NCI-H2081 (cell line): Measurements from ENCODE around the gene PROK1.
"Not testable (repeated sequence)": the region's sequence is repeated elsewhere in the genome, so short reads cannot be mapped to it uniquely, and the experiment has no call there.

Source experiments
- DNase-seq, 2 experiments: peaks; one replicate each; lab custom pipeline; 2025; lab: John Stamatoyannopoulos, UW

Gene PROK1

GRCh38 chr1:110450929-110451328 lies at the start of gene PROK1:
Gene PROK1 (plus strand): TSS chr1:110451149. CDS start chr1:110451217, 68 bp downstream.
- DNase-seq: no peak

GRCh38 chr1:110403805-110404204 lies 47.1 kb upstream of the PROK1 start:
- DNase-seq: no peak

GRCh38 chr1:110404401-110404800 lies 46.5 kb upstream of the PROK1 start:
- DNase-seq: no peak

- not testable (repeated sequence) for DNase-seq
Measured at GRCh38 chr1:110406407-110406806, 44.5 kb upstream of the PROK1 start.

- DNase-seq: peak; percentile 80 to 89
Measured at GRCh38 chr1:110407260-110408210, 43.4 kb upstream of the PROK1 start, which contains the start of gene LAMTOR5. Gene LAMTOR5 (minus strand): TSS chr1:110407694. CDS start chr1:110407620, 74 bp downstream.

- DNase-seq: no peak
Measured at GRCh38 chr1:110408488-110408887, 42.5 kb upstream of the PROK1 start.

- DNase-seq: no peak
Measured at GRCh38 chr1:110409316-110409715, 41.6 kb upstream of the PROK1 start.

- no peak for DNase-seq
Measured at GRCh38 chr1:110411173-110411735, 39.7 kb upstream of the PROK1 start.

- peak; percentile 27 to 41 for DNase-seq
Measured at GRCh38 chr1:110412576-110412975, 38.4 kb upstream of the PROK1 start.

GRCh38 chr1:110413045-110413444 lies 37.9 kb upstream of the PROK1 start:
- not testable (repeated sequence) for DNase-seq

GRCh38 chr1:110418729-110419128 lies 32.2 kb upstream of the PROK1 start:
- DNase-seq: no peak

GRCh38 chr1:110420023-110420662 lies 30.8 kb upstream of the PROK1 start:
- no peak for DNase-seq

- DNase-seq: no peak
Measured at GRCh38 chr1:110420874-110421793, 29.8 kb upstream of the PROK1 start.

- DNase-seq: no peak
Measured at GRCh38 chr1:110424699-110425611, 26.0 kb upstream of the PROK1 start.

- DNase-seq: no peak
Measured at GRCh38 chr1:110425612-110426152, 25.3 kb upstream of the PROK1 start.

GRCh38 chr1:110426854-110427253 lies 24.1 kb upstream of the PROK1 start:
- DNase-seq: no peak

GRCh38 chr1:110428946-110429345 lies 22.0 kb upstream of the PROK1 start:
- DNase-seq: no peak

GRCh38 chr1:110430366-110430765 lies 20.6 kb upstream of the PROK1 start:
- no peak for DNase-seq

- DNase-seq: no peak
Measured at GRCh38 chr1:110430901-110431300, 20.0 kb upstream of the PROK1 start.

- DNase-seq: no peak
Measured at GRCh38 chr1:110433213-110433612, 17.7 kb upstream of the PROK1 start.
